HG03175 (cell line): ENCODE results near the gene TMC2.
A peak's percentile ranks its signal among the peaks of the same experiment; 100 is the strongest.
"Not testable (repeated sequence)": the region's sequence is repeated elsewhere in the genome, so short reads cannot be mapped to it uniquely, and the experiment has no call there.

Source experiments
- ATAC-seq: cut with Tn5 transposase; IDR thresholded peaks from one replicate; pipeline ENCODE4 v1.9.1; 2021; ENCODE audit warnings: mild to moderate bottlenecking, moderate library complexity; ENCODE audit not compliant: unreplicated experiment

The TMC2 gene

DNA sequence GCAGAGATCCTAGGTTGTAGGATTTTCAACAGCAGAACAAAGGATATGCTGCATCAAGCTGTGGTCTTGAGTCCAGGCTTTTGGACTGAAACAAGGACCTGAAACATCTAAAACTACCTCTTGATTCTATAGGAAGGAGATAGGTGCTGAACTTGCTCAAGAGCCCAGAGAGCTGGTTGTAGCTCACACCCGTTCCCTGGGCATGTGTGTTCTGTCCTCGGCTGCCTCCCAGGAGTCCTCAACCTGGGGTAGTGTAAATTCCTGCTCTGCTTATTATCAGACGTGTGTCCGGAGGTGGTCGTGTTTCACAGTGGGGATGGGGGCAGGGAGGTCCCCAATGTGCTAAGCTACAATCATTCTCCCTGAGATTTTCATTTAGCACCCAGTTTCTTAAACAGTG is 120.9 kb downstream of the TMC2 start:
- no peak for ATAC-seq

DNA sequence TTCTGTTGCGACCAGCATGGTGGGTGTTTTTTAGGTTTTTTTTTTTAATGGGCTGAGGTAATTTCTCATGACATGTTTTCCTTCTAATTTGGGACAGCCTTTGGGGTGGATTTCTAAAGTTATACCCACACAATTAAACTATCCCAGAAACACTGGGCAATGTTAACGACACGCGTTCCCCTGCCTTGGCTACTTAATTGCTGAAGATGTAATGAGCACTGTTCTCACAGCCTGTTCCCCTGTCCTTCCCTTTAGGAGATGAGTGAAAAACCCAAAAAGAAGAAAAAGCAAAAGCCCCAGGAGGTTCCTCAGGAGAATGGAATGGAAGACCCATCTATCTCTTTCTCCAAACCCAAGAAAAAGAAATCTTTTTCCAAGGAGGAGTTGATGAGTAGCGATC is 121.3 kb downstream of the TMC2 start:
- ATAC-seq = no peak

DNA sequence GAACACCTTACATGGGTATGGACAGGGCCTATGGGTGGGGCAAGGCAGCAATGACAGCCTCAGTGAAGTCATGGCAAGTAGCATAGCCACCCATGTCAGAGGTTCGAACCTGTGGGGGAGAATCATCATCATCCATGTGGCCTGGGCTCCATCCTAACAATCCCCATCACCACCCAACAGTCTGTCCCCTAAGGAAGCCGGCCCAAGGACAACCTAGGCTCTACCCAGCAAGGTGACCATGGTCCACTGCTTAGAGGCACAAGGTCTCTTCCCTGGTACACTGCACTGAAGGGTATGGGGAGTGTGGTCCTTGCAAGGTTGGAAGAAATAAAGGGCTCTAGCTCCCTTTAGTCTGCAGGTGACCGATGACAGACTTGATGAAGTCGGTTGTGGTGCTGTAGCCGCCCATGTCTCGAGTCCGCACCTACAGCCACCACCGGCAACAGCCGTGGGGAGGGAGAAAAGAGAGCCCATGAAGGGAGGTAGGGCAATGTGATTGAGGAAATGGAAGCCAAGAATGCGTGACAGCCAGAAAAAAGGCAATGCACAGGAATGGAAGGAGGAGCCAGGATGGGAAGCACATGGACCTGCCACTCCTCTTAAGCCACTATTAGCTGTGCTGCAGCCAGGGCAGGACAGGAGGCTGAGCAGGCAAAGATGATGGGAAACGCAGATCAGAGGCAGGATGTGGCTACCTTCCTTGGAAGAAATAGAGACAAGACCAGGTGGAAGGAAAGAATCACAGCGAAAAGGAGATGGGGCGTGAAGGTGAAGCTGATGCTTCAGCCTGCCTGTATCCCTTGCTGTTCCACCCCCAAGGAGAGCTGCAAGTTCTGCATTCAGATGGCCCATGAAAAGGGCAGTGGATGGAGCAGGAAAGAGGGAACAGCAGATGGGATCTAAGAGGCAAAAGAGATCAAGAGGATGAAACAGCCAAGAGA is 122.3 kb downstream of the TMC2 start:
- no peak for ATAC-seq

DNA sequence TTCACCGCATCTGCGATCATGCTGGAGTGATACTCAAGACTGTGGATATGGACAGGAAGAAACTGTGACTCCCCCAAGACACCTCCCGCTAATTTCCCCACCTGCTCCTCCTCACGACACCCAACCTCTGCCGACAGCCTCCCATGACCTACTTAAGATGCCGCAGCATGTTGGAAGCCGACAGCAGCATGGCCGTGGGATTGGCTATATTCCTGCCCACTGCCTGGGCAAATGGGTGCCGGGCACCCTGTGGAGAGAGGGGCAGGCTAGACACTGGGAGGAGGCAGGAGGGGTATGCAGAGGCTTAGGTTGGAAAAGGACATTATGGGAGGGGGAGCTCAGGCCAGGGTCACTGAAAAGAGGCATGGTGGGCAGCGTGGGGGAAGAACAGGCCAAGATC is 123.2 kb downstream of the TMC2 start:
- no peak for ATAC-seq

DNA sequence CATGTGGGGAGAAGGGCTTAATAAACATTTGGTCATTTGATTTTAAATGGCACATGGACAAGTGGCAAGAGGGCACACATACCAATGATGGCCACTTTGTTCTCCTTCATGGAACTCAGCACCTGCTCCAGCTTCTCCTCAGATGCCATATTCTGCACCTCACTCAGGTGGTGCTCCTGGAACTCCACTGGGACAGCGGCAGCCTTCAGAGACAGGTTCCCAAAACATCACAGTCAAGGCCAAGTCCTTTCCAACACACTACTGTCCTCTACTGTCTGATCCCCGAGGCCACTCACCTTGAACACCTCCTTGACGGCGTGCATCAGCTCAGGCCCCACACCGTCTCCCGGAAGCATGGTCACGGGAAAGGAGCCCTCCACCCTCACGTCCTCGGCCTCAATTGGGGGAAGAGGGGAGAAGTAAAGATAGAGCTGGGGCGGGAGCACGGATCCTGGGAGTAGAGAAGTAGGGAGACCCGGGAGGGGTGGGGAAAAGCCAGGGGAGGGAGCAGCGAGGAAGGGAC is 127.1 kb downstream of the TMC2 start:
- ATAC-seq = no peak

- ATAC-seq = peak; percentile 93
Observed at GRCh38 chr20:2663887-2664719, 127.7 kb downstream of the TMC2 start, which contains the start of gene IDH3B. TSS of gene IDH3B (minus strand) at chr20:2664216. CDS start at chr20:2664188, 28 bp downstream.

- ATAC-seq = no peak
Observed at GRCh38 chr20:2671977-2672376, 135.6 kb downstream of the TMC2 start.

- ATAC-seq = no peak
Observed at GRCh38 chr20:2672446-2672845, 136.1 kb downstream of the TMC2 start.

DNA sequence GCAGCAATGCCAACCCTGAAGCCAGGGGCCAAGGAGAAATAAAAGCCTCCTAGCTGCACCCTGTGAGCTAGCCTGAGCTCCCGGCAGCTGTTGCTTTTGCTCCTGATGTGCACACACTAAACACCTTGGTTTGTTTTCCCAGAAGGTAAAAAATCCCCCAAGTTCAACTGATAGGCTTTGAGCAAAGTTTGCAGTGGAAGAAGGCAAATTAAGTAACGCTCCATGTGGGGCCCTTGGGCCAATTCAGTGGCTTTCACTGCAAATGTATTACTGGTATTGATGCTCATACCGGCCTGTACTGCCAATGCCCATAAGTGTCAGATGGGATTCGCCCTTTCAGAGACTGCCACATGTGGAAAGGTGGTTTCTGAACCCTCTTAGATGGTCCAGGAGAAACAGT is 137.1 kb downstream of the TMC2 start:
- ATAC-seq = no peak

GRCh38 chr20:2680046-2680445 is 143.7 kb downstream of the TMC2 start:
- no peak for ATAC-seq

DNA sequence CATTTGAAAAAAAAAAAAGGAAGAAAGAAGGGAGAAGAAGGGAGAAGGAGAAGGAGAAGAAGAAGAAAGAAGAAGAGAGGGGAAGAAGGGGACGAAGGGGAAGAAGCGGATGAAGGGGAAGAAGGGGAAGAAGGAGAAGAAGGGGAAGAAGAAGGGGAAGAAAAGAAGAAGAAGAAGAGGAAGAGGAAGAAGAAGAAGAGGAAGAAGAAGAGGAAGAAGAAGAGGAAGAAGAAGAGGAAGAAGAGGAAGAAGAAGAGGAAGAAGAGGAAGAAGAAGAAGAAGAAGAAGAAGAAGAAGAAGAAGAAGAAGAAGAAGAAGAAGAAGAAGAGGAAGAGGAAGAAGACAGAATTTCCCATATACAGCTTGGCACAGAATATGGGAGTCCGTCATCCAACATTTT is 145.7 kb downstream of the TMC2 start:
- not testable (repeated sequence) for ATAC-seq

DNA sequence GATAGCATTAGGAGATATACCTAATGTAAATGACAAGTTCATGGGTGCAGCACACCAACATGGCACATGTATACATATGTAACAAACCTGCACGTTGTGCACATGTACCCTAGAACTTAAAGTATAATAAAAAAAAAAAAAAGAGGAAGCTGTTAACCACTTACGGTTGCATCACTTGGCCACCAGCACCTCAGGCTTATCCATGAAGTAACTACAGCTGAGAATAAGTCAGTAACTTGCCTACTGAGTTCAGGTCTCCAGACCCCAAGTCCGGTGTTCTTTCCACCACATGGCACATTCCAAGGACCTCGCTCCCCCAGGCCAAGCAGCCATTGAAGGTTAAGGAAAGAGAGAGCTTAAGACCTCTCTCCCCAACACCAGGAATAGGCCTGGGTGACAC is 148.4 kb downstream of the TMC2 start:
- ATAC-seq = not testable (repeated sequence)

- ATAC-seq = no peak
Observed at GRCh38 chr20:2687514-2687913, 151.1 kb downstream of the TMC2 start.

DNA sequence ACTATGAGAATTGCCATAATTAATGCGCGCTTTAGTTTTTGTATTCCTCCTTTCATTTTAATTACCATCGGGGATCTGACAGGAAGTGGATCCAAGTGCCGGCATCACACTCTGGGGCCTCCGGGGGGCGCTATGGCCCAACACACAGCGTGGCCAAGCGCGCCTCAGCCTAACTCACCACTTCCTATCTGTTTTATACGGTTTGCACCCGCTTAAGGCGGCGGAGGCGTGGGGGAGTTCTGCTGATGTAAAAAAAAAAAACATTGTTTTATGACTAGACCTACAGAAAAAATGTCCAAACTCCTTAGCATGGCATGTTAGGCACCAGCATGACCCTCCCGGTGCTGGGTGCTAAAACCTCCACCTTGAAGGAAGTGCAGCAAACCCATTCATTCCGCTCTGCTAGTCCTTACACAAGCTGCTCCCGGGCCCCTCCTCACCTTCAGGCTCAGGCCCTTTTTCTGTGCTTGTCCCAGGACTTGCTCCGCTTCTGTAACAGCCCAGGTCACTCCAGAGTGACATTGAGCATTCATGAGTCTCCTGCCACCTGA is 151.7 kb downstream of the TMC2 start:
- ATAC-seq = no peak

- ATAC-seq = no peak
Observed at GRCh38 chr20:2690213-2690612, 153.8 kb downstream of the TMC2 start.

DNA sequence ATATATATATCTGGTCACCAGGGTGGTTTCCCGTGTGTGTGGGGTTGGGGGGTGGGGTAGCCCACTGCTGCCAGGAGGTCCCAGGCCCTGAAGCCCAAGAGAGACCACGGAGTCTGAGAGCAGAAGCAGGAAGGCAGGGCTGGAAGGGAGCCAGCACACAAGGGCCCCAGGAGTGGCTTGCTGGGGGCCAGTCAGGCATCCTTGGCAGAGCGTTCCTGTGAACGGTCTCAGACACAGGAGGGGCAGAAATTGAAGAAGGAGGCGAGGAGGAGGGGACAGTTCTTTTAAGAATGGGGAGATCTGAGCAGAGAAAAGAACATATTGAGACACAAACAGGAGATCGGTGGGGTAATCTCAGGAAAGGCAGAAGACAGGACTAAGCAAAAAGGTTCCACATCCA is 154.3 kb downstream of the TMC2 start:
- no peak for ATAC-seq

GRCh38 chr20:2691127-2691526 is 154.8 kb downstream of the TMC2 start:
- no peak for ATAC-seq
